Stimulated activated CD4-positive, alpha-beta T cell treated with anti-CD3 and anti-CD28 coated beads, Interleukin-4, amount 100 ng/mL, for 24 hours (primary cell): ENCODE results near the gene RPS6KA2.
A peak's percentile ranks its signal among the peaks of the same experiment; 100 is the strongest.

Experiments used
- DNase-seq: peaks from one replicate; pipeline ENCODE4 v3.0.0-alpha.2; 2020

RPS6KA2 gene

GRCh38 chr6:166633732-166634535 is 6.9 kb upstream of the RPS6KA2 start:
- no peak for DNase-seq

GRCh38 chr6:166632731-166633130 is 5.7 kb upstream of the RPS6KA2 start:
- DNase-seq, result no peak

GRCh38 chr6:166630462-166630861 is 3.4 kb upstream of the RPS6KA2 start:
- no peak for DNase-seq

GRCh38 chr6:166629628-166630027 is 2.6 kb upstream of the RPS6KA2 start:
- no peak for DNase-seq

GRCh38 chr6:166627875-166628801 is 1.1 kb upstream of the RPS6KA2 start:
- DNase-seq, result peak; percentile 57

GRCh38 chr6:166626177-166627032 is 646 bp downstream of the RPS6KA2 start:
- DNase-seq, result peak; percentile 19

- DNase-seq, result no peak
Measured at GRCh38 chr6:166625356-166625755, 1.7 kb downstream of the RPS6KA2 start.

GRCh38 chr6:166624275-166624674 is 2.8 kb downstream of the RPS6KA2 start:
- no peak for DNase-seq

- DNase-seq, result no peak
Measured at GRCh38 chr6:166623318-166623717, 3.7 kb downstream of the RPS6KA2 start.

- no peak for DNase-seq
Measured at GRCh38 chr6:166621114-166621540, 5.9 kb downstream of the RPS6KA2 start.

GRCh38 chr6:166620478-166621113 is 6.5 kb downstream of the RPS6KA2 start:
- DNase-seq, result no peak

GRCh38 chr6:166619912-166620311 is 7.1 kb downstream of the RPS6KA2 start:
- DNase-seq, result no peak

- no peak for DNase-seq
Measured at GRCh38 chr6:166618866-166619761, 7.9 kb downstream of the RPS6KA2 start.

- no peak for DNase-seq
Measured at GRCh38 chr6:166618251-166618650, 8.8 kb downstream of the RPS6KA2 start.

GRCh38 chr6:166617359-166617758 is 9.7 kb downstream of the RPS6KA2 start:
- DNase-seq, result no peak

GRCh38 chr6:166616261-166617238 is 10.5 kb downstream of the RPS6KA2 start:
- DNase-seq, result no peak

- no peak for DNase-seq
Measured at GRCh38 chr6:166615059-166615770, 11.8 kb downstream of the RPS6KA2 start.

GRCh38 chr6:166614589-166614988 is 12.5 kb downstream of the RPS6KA2 start:
- no peak for DNase-seq

GRCh38 chr6:166614171-166614583 is 12.9 kb downstream of the RPS6KA2 start:
- DNase-seq, result no peak
